Testis (tissue), 3 donors: ENCODE measurements around the gene GALNT15. TPM values are rescaled to one million over a fixed set of nuclear protein-coding genes. Genes with fewer than 3 reads are reported as not detected.

Experiments
- DNase-seq: peaks from one replicate; pipeline ENCODE4 v3.0.0-alpha.2; 2019
- H3K27ac ChIP-seq, 2 donors: fragments of 200-600 bp; sonication (generic); one replicate each; pipeline ENCODE4 v1.5.1; 2019
- H3K27me3 ChIP-seq: fragments of 200-600 bp; sonication (generic); one replicate; pipeline ENCODE4 v1.5.1; 2019
- H3K36me3 ChIP-seq: fragments of 200-600 bp; sonication (generic); one replicate; pipeline ENCODE4 v1.5.1; 2017; ENCODE audit warnings: low read depth; ENCODE audit errors: missing control alignments
- H3K4me1 ChIP-seq: fragments of 200-600 bp; sonication (generic); one replicate; pipeline ENCODE4 v1.5.1; 2019
- H3K4me3 ChIP-seq, 2 donors: fragments of 200-600 bp; sonication (generic); one replicate each; pipeline ENCODE4 v1.5.1; 2017 to 2019
- H3K9me3 ChIP-seq: fragments of 200-600 bp; sonication (generic); one replicate; pipeline ENCODE4 v1.5.1; 2017
- CTCF ChIP-seq, 3 experiments: fragments of 450-650 bp in 2 of 3; fragments of 200-600 bp in 1 of 3; sonication (generic) in 1 of 3; IDR thresholded peaks; one replicate each; pipeline ENCODE4 v1.5.1; 2016 to 2019; ENCODE audit warnings: antibody characterized with exemption in 3 of 3, mild to moderate bottlenecking in 2 of 3, moderate library complexity in 1 of 3
- POLR2A ChIP-seq: fragments of 450-650 bp; IDR thresholded peaks from one replicate; pipeline ENCODE4 v1.6.1; 2017; ENCODE audit warnings: antibody characterized with exemption, mild to moderate bottlenecking, moderate library complexity
- WGBS, 2 donors: methylation state at CpG; one replicate each; pipeline ENCODE4 v1.1.5; 2018; 5-methylcytosine and 5-hydroxymethylcytosine counted together
- intact Hi-C: fragments of 100-400 bp; cut with DNase I; formaldehyde crosslinking; loops from one replicate; pipeline ENCODE4 v1.15.1; 2023; ENCODE audit warnings: low total_unique reads
- polyA plus RNA-seq: library from polyadenylated mRNA; stranded (reverse); fragments of 350-450 nt; fragmentation: Illumina TruSeq; extraction: RNeasy Lipid Tissue Mini Kit (QIAGEN cat#74804); gene quantifications from one replicate; pipeline ENCODE4 v1.2.3, GENCODE V29; 2014; ENCODE audit warnings: low read depth, low replicate concordance; ENCODE audit not compliant: insufficient read depth
- total RNA-seq, 2 donors: library from RNA; depleted of rRNA; stranded (reverse); fragments of >200 nt; gene quantifications; one replicate each; pipeline ENCODE4 v1.2.3, GENCODE V29; 2016

GALNT15 gene
- total and polyA plus RNA-seq, 3 donors from 2014 or later, result 6.6 to 16.5 (median 13.0) TPM

DNA sequence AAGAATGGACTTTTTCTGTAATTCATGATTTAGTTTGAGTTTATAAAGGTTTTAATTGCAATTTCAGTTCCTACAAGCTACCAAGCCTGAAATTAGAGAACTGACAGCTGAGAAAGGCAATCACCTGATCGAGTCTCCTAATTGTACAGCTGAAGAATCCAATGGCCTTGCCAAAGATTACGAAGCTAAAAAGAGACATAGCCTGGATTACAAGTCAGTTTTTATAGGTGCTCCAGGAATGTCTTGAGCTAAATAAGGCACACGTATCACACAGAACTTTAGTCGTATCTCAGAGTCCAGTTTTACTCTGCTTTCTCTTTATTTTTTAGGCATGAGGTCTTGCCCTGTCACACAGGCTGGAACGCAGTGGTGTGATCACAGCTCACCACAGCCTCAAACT lies 83.7 kb downstream of the GALNT15 start:
- H3K36me3 ChIP-seq, result no peaks in the 10 kb centered on the region

DNA sequence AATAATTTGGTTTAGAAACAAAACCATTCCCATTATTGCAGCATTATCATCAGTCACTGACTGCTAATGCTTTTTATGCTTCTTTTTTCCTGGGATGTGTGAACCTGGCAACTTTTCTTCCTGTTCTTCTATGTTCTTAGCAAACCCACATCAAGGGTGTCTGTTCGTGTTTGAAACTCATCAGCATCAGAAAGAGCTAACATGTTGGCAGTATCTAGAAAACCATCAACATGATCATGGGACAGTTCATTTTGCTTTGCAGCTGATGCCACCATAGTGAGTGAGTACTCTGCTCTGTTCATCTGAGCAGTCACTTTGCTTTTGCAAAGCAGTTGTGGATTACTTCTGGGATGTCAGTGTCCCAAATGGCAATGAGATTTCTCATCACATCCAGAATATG lies 84.4 kb downstream of the GALNT15 start:
- Histone ChIP-seq H3K4me3 (no peak overlapping the region), H3K9me3 (no peaks in the 10 kb centered on the region), H3K27ac (no peak overlapping the region), H3K27me3 (no peaks in the 10 kb centered on the region), H3K36me3 (no peaks in the 10 kb centered on the region), H3K4me1 (peaks cover 4% of the 10 kb centered on the region)
- intact Hi-C loops, result no loop called here
- TF ChIP-seq CTCF (IDR thresholded peaks at IDR 0.05) (no peak), POLR2A (no peak)
- 77 to 82% methylated on average over 1 of the region's 1 CpG for WGBS, 2 donors
- no peak for DNase-seq

More for the DNA sequence above, 83.7 kb downstream of the GALNT15 start:
- Histone ChIP-seq H3K27me3 (no peaks in the 10 kb centered on the region), H3K4me3 (no peak overlapping the region), H3K27ac (no peak overlapping the region), H3K9me3 (no peaks in the 10 kb centered on the region), H3K4me1 (no peaks in the 10 kb centered on the region)
- 63 to 90% methylated on average over 5 of the region's 5 CpGs for WGBS, 2 donors
- TF ChIP-seq POLR2A, result no peak
- no peak for TF ChIP-seq CTCF (IDR thresholded peaks at IDR 0.05)
- intact Hi-C loops, result no loop called here
- no peak for DNase-seq

GRCh38 chr3:16260046-16260445 lies 85.6 kb downstream of the GALNT15 start:
- 85 to 94% methylated on average over 1 of the region's 1 CpG for WGBS, 2 donors
- Histone ChIP-seq H3K9me3 (no peaks in the 10 kb centered on the region), H3K27me3 (no peaks in the 10 kb centered on the region), H3K4me3 (no peak overlapping the region), H3K36me3 (no peaks in the 10 kb centered on the region), H3K4me1 (peaks cover 7% of the 10 kb centered on the region), H3K27ac (no peak overlapping the region)
- intact Hi-C loops, result no loop called here
- DNase-seq, result no peak
- no peak for TF ChIP-seq POLR2A
- TF ChIP-seq CTCF (IDR thresholded peaks at IDR 0.05), result no peak

DNA sequence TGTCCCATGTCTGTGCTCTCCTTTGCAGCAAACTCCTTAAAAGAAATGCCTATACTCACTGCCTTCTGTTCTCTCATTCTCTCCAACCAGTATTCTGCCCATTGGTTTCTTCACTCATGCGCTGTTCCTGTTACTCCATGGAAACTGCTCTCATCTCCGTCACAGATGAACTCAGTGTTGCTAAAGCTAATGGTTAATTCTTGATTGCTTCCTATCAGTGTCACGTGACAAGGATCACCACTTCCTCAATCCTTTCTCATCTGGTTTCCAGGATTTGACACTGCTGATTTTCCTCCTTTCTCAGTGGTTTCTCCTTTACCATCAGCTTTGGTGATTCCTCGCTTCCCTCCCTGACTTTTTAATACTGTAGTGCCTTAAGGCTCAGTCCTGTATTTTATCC lies 87.7 kb downstream of the GALNT15 start:
- TF ChIP-seq POLR2A (no peak), CTCF (IDR thresholded peaks at IDR 0.05) (no peak)
- no peaks in the 10 kb centered on the region for H3K27me3 ChIP-seq
- WGBS, 2 donors, result 65 to 91% methylated on average over 4 of the region's 4 CpGs
- H3K4me1 ChIP-seq, result peaks cover 10% of the 10 kb centered on the region
- no peak overlapping the region for H3K27ac ChIP-seq
- no peaks in the 10 kb centered on the region for H3K9me3 ChIP-seq
- no peaks in the 10 kb centered on the region for H3K36me3 ChIP-seq
- intact Hi-C loops, result no loop called here
- DNase-seq, result no peak
- no peak overlapping the region for H3K4me3 ChIP-seq

DNA sequence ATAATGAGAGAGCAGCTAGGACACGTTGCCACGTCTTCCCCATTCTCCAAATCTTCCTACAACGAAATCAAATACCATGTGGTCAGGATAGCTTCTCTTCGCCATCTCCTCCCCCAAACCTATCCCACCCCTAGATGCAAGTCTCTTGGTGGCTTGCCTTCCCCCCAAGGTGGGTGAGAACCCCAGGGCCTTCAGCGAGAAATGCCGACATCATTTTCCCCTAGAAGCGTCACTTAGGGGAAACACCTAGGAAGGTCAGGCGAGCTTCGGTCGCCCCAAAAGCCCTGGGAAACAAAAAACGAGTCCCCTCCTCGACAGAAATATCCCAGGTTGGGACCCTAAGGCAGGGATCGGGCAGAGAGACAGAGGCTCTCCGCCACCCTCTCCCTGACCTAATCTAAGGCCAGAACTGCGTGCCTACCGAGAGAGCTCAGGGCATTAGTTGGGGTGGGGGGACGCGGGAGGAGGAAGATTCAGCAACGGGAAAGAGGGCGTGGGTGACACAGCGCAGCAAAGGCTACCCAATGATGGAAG lies 89.8 kb downstream of the GALNT15 start:
- DNase-seq, result no peak
- Histone ChIP-seq H3K9me3 (no peaks in the 10 kb centered on the region), H3K36me3 (no peaks in the 10 kb centered on the region), H3K27me3 (no peaks in the 10 kb centered on the region), H3K4me1 (peaks cover 20% of the 10 kb centered on the region), H3K4me3 (peak overlapping the region; percentile 72 to 79), H3K27ac (peak overlapping the region; percentile 59 to 69)
- intact Hi-C loops, result no loop called here
- no peak for TF ChIP-seq POLR2A
- TF ChIP-seq CTCF (IDR thresholded peaks at IDR 0.05), result no peak
- 0% methylated on average over 21 of the region's 21 CpGs for WGBS, 2 donors
